HFFc6 (cell line): ENCODE measurements around the gene PDZRN4. TPM values are rescaled to one million over a fixed set of nuclear protein-coding genes. Genes with fewer than 3 reads are reported as not detected.

Experiments
- DNase-seq: peaks from one replicate; pipeline ENCODE4 v3.0.0-alpha.2; 2018
- H3K27ac Mint-ChIP-seq: 2 replicates; pipeline ENCODE4 v1.8.0; 2020; ENCODE audit warnings: mild to moderate bottlenecking, mixed read lengths
- H3K27me3 Mint-ChIP-seq: 2 replicates; pipeline ENCODE4 v1.8.0; 2021; ENCODE audit warnings: mild to moderate bottlenecking, moderate library complexity, mixed read lengths; ENCODE audit not compliant: insufficient read depth
- H3K36me3 Mint-ChIP-seq: 2 replicates; pipeline ENCODE4 v1.8.0; 2021; ENCODE audit warnings: low read depth, mixed read lengths
- H3K4me1 Mint-ChIP-seq: 2 replicates; pipeline ENCODE4 v1.8.0; 2020; ENCODE audit warnings: low read depth, mixed read lengths
- H3K4me3 Mint-ChIP-seq: 2 replicates; pipeline ENCODE4 v1.8.0; 2020; ENCODE audit warnings: mild to moderate bottlenecking, moderate library complexity, mixed read lengths
- H3K9me3 Mint-ChIP-seq: 2 replicates; pipeline ENCODE4 v1.8.0; 2020; ENCODE audit warnings: mild to moderate bottlenecking, mixed read lengths
- CTCF ChIP-seq: fragments of 200-600 bp; sonication (generic); IDR thresholded peaks from 2 replicates; pipeline ENCODE4 v1.5.0; 2021; ENCODE audit warnings: antibody characterized with exemption, mild to moderate bottlenecking
- total RNA-seq, 6 experiments: library from RNA; stranded (reverse); fragmentation: NEBNext Ultra II Directional; extraction: Animal tissue kit (Norgen Biotek cat#: 25700); gene quantifications; 2 replicates in 1 of 6; 3 replicates in 5 of 6; pipeline ENCODE4 v1.2.3, GENCODE V29; 2021

PDZRN4 gene
- total RNA-seq, 6 experiments from 2014 or later: not detected

- Mint-ChIP-seq H3K36me3 (no peaks in the 10 kb centered on the region), H3K27ac (no peak overlapping the region), H3K4me3 (no peak overlapping the region), H3K9me3 (no peaks in the 10 kb centered on the region), H3K4me1 (no peaks in the 10 kb centered on the region), H3K27me3 (no peaks in the 10 kb centered on the region)
- no peak for TF ChIP-seq CTCF
- no peak for DNase-seq
These were observed 250.9 kb downstream of the PDZRN4 start for GRCh38 chr12:41438854-41439541.

GRCh38 chr12:41439801-41440200 lies 251.7 kb downstream of the PDZRN4 start:
- Mint-ChIP-seq H3K36me3 (no peaks in the 10 kb centered on the region), H3K27me3 (no peaks in the 10 kb centered on the region), H3K4me3 (no peak overlapping the region), H3K27ac (no peak overlapping the region), H3K9me3 (no peaks in the 10 kb centered on the region), H3K4me1 (no peaks in the 10 kb centered on the region)
- DNase-seq: no peak
- TF ChIP-seq CTCF: no peak

- H3K27ac Mint-ChIP-seq: no peak overlapping the region
- DNase-seq: no peak
- no peaks in the 10 kb centered on the region for H3K36me3 Mint-ChIP-seq
- no peaks in the 10 kb centered on the region for H3K4me1 Mint-ChIP-seq
- H3K9me3 Mint-ChIP-seq: no peaks in the 10 kb centered on the region
- no peak overlapping the region for H3K4me3 Mint-ChIP-seq
- no peaks in the 10 kb centered on the region for H3K27me3 Mint-ChIP-seq
- no peak for TF ChIP-seq CTCF
These were observed 253.1 kb downstream of the PDZRN4 start for GRCh38 chr12:41441180-41441579.

- DNase-seq: no peak
- TF ChIP-seq CTCF: no peak
- no peak overlapping the region for H3K4me3 Mint-ChIP-seq
- no peaks in the 10 kb centered on the region for H3K4me1 Mint-ChIP-seq
- no peaks in the 10 kb centered on the region for H3K9me3 Mint-ChIP-seq
- H3K27me3 Mint-ChIP-seq: no peaks in the 10 kb centered on the region
- no peaks in the 10 kb centered on the region for H3K36me3 Mint-ChIP-seq
- no peak overlapping the region for H3K27ac Mint-ChIP-seq
These were observed 254.8 kb downstream of the PDZRN4 start for GRCh38 chr12:41442896-41443295.

- no peaks in the 10 kb centered on the region for H3K36me3 Mint-ChIP-seq
- H3K27me3 Mint-ChIP-seq: no peaks in the 10 kb centered on the region
- H3K4me1 Mint-ChIP-seq: no peaks in the 10 kb centered on the region
- TF ChIP-seq CTCF: no peak
- no peaks in the 10 kb centered on the region for H3K9me3 Mint-ChIP-seq
- no peak overlapping the region for H3K4me3 Mint-ChIP-seq
- H3K27ac Mint-ChIP-seq: no peak overlapping the region
- DNase-seq: no peak
These were observed 255.6 kb downstream of the PDZRN4 start for GRCh38 chr12:41443690-41444089.
